Right atrium auricular region (tissue), 2 donors: Measurements from ENCODE around the gene MATR3. TPM values are rescaled to one million over a fixed set of nuclear protein-coding genes. Genes with fewer than 3 reads are reported as not detected.

Source experiments
- DNase-seq: peaks from one replicate; pipeline ENCODE4 v3.0.0-alpha.2; 2019; ENCODE audit warnings: low spot score
- H3K27ac ChIP-seq, 2 donors: fragments of 200-600 bp; sonication (generic); 1 replicate in 1 of 2; 2 replicates in 1 of 2; pipeline ENCODE4 v1.5.1; 2016 to 2019
- H3K27me3 ChIP-seq, 2 donors: fragments of 200-600 bp; sonication (generic); one replicate each; pipeline versions ENCODE4 v1.5.1 to v1.6.0; 2017 to 2019
- H3K36me3 ChIP-seq: fragments of 200-600 bp; sonication (generic); one replicate; pipeline ENCODE4 v1.5.1; 2016
- H3K4me1 ChIP-seq, 2 donors: fragments of 200-600 bp; sonication (generic); one replicate each; pipeline versions ENCODE4 v1.5.1 to v1.6.0; 2017 to 2019
- H3K4me3 ChIP-seq, 2 donors: fragments of 200-600 bp; sonication (generic); 1 replicate in 1 of 2; 2 replicates in 1 of 2; pipeline ENCODE4 v1.5.1; 2017 to 2019; ENCODE audit warnings: mild to moderate bottlenecking in 1 of 2, moderate library complexity in 1 of 2
- H3K9me3 ChIP-seq, 2 donors: fragments of 200-600 bp; sonication (generic); one replicate each; pipeline ENCODE4 v1.5.1; 2019
- CTCF ChIP-seq, 2 donors: fragments of 200-600 bp; sonication (generic); IDR thresholded peaks; one replicate each; pipeline ENCODE4 v1.5.1; 2019; ENCODE audit warnings: antibody characterized with exemption in 2 of 2
- total RNA-seq, 2 donors: library from RNA; depleted of rRNA; stranded (reverse); fragments of >200 nt; gene quantifications; one replicate each; pipeline ENCODE4 v1.1.0, GENCODE V29; 2016

MATR3 gene
- 100 to 1,000 TPM; 131 to 159 TPM for total RNA-seq

GRCh38 chr5:139293507-139294373 is at the start of gene MATR3:
Gene MATR3 (plus strand): TSS chr5:139293740. CDS start chr5:139307416, 13,676 bp downstream.
- Histone ChIP-seq H3K4me3 (peak within 1 kb of the TSS; percentile 70 to 82), H3K4me1 (peaks cover 0 to 43% of the 10 kb centered on the region in 2 donors)
- no peak for TF ChIP-seq CTCF (IDR thresholded peaks at IDR 0.05)

GRCh38 chr5:139245637-139246339 is 47.8 kb upstream of the MATR3 start:
- no peak overlapping the region for H3K27ac ChIP-seq
- no peaks in the 10 kb centered on the region for H3K36me3 ChIP-seq
- no peaks in the 10 kb centered on the region for H3K9me3 ChIP-seq
- no peaks in the 10 kb centered on the region for H3K4me1 ChIP-seq
- no peak overlapping the region for H3K4me3 ChIP-seq
- DNase-seq = no peak
- H3K27me3 ChIP-seq = no peaks in the 10 kb centered on the region
- no peak for TF ChIP-seq CTCF (IDR thresholded peaks at IDR 0.05)

More at GRCh38 chr5:139293507-139294373, at the start of gene MATR3:
- H3K27me3 ChIP-seq = no peaks in the 10 kb centered on the region
- no peaks in the 10 kb centered on the region for H3K9me3 ChIP-seq
- H3K36me3 ChIP-seq = no peaks in the 10 kb centered on the region
- peak within 1 kb of the TSS; percentile 93 to 100 for H3K27ac ChIP-seq
- DNase-seq = peak; percentile 97

GRCh38 chr5:139246394-139246793 is 47.1 kb upstream of the MATR3 start:
- no peaks in the 10 kb centered on the region for H3K27me3 ChIP-seq
- DNase-seq = no peak
- no peak overlapping the region for H3K4me3 ChIP-seq
- H3K36me3 ChIP-seq = no peaks in the 10 kb centered on the region
- TF ChIP-seq CTCF (IDR thresholded peaks at IDR 0.05) = no peak
- H3K4me1 ChIP-seq = no peaks in the 10 kb centered on the region
- H3K27ac ChIP-seq = no peak overlapping the region
- H3K9me3 ChIP-seq = no peaks in the 10 kb centered on the region

- Histone ChIP-seq H3K27me3 (no peaks in the 10 kb centered on the region), H3K9me3 (no peaks in the 10 kb centered on the region), H3K36me3 (no peaks in the 10 kb centered on the region), H3K27ac (no peak overlapping the region), H3K4me3 (no peak overlapping the region), H3K4me1 (no peaks in the 10 kb centered on the region)
- TF ChIP-seq CTCF (IDR thresholded peaks at IDR 0.05) = no peak
- DNase-seq = no peak
These were observed 44.6 kb upstream of the MATR3 start for GRCh38 chr5:139248826-139249453.

- no peak for TF ChIP-seq CTCF (IDR thresholded peaks at IDR 0.05)
- no peaks in the 10 kb centered on the region for H3K36me3 ChIP-seq
- no peak overlapping the region for H3K27ac ChIP-seq
- no peaks in the 10 kb centered on the region for H3K4me1 ChIP-seq
- no peak overlapping the region for H3K4me3 ChIP-seq
- no peaks in the 10 kb centered on the region for H3K27me3 ChIP-seq
- no peaks in the 10 kb centered on the region for H3K9me3 ChIP-seq
- DNase-seq = no peak
These were observed 42.3 kb upstream of the MATR3 start for GRCh38 chr5:139251281-139251687.
